NCI-H1417 (cell line): ENCODE data around the gene GUK1.

Source experiments
- DNase-seq, 3 experiments: peaks; one replicate each; lab custom pipeline; 2025; lab: John Stamatoyannopoulos, UW

Gene GUK1

GRCh38 chr1:228125185-228125584 lies 14.9 kb upstream of the GUK1 start:
- DNase-seq = no peak

- no peak for DNase-seq
Measured at GRCh38 chr1:228131766-228132165, 8.3 kb upstream of the GUK1 start.

DNA sequence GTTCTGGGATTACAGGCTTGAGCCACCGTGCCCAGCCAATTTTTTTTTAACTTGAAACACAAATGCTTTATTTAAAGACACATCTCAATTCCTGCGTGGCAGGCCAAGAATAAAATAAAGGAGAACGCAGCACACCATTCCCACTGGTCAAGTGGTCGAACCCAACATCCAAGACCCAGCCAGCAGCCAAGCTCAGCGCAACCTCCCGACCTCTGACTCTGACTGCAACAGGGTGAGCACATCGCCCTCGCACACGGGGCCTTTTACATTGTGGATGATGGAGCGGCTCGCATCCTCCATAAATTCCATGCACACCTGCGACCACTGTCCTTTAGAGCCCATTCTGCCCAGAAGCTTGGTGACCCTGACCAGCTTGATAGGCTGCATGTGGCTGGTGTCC lies 5.5 kb upstream of the GUK1 start:
- DNase-seq = no peak

DNA sequence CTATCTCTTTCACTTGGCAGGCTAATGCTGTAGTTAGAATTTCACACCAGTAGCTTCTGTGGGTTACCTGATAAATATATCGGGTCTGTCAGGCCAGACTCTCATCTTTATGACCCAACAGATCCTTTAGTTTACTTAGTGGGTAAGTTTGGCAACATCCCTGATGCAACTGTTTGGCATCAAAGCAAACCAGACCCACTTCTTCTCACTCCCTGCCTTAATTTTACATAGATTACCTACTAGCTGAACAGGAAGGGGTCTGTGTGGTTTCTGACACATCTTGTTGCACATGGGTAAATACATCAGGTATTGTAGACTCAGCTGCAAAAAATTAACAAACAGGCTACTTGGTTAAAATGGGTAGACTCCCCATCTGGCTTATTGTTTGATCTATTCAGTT lies 3.2 kb upstream of the GUK1 start:
- DNase-seq = no peak

DNA sequence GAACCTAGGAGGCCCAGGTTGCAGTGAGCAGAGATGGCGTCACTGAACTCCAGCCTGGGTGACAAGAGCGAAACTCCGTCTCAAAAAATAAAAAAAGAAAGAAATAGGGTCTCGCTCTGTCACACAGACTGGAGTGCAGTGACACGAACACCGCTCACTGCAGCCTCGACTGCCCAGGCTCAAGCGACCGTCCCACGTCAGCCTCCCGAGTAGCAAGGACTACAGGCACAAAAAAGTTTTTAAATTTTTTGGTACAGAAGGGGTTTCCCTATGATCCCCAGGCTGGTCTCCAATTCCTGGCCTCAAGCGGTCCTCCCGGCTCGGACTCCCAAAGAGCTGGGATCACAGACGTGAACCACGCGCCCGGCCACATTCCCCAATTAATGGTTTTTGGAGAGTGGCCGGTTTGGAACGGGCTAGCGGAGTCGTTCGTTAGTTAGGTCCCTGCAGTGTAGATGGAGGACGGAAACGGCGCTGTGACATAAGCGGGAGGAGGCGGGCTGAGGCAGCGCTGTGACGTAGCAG lies 611 bp upstream of the GUK1 start:
- DNase-seq = no peak

GRCh38 chr1:228140724-228141225 lies 696 bp downstream of the GUK1 start:
- no peak for DNase-seq

DNA sequence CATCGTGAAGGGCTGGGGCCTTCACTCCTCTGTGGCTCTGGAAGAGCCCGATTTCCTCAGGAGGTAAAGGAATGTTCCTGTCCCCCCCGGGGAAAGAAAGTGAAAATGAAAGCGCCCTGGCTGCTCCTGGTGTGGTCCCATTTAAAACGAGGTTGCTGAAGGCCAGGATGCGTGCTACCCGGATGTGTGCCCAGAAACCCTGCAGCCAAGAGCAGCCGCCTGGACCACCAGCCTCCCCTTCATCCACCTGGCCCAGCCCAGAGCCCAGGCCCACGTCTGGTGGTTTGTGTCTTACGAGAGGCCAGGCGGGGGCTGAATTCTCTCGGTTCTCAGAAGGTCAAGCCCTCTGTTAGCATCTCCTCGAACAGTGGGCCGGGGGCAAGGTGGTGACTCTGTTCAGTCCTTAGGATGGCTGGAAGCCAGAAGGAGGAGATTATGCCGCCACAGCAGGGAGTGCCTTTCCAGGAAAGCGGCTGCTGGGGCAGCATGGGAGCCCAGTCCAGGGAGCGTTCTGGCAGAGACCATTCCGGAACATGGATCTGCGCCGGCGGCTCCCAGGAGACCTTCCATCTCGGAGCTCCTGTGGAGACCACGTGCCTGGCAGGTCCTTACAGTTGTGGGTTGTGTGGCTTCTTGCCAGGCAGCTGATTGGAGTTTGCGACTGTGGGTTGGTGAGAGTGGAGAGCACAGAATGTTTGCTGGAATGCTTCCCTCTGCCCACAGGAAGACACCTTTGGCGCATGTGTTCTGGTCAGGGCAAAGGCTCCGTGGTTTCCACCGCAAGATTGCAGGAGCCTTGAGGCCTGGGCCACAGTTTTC lies 1.4 kb downstream of the GUK1 start:
- no peak for DNase-seq

- no peak for DNase-seq
Measured at GRCh38 chr1:228142155-228142691, 2.1 kb downstream of the GUK1 start.

DNA sequence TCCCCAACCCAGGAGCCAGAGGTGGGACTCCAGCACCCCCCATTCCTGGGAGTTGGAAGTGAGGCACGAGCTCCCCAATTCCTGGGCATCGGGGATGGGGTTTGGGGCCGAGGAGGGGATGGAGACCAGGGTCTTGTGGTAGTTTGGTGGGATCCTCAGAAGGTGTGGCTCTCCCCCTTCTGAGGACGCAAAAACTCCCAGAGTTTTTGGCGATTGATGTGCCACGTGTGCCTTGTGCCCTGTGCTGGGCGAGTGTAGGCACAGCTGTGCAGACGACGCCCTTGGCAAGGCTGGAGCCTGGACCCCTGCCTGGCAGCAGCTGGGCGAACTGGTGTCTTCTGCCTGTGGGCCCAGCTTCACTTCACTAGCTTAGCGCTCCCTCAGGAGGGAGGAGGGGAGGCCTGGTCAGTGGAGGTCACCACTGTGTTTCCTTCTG lies 2.6 kb downstream of the GUK1 start:
- DNase-seq = no peak

DNA sequence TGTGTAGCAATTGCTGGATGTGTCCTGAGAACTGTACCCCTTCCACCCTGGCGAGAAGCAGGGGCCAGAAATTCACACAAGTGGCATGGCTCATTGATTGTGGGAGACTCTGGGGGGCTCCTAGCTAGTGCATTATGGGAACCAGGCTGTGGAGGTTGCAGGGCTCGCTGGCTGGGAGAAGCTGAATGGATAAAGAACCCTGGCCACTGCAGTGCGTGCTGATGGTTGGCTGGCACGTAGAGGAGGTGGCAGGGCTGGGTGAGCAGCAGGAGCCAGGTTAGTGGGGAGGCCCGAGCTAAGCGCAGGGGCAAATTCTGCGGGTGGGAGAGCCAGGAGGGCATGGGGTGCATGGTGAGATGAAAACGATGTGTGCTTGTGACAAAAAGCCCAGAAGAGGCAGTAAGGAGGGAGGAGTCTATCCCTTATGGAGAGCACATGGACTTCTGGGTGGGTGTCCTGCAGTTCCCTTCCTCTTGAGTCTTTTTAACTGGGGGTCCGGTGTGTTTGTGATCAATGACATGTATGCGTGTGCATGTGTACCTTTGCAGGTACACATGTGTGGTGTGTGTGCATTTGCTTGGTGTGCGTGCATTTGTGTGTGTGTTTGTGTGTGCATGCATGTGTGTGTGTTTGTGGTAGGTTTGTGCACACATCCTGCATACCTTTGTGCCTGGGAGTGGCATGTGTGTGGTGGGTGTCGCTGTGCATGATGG lies 3.6 kb downstream of the GUK1 start:
- no peak for DNase-seq

GRCh38 chr1:228144193-228144992 lies 4.3 kb downstream of the GUK1 start:
- DNase-seq = no peak

DNA sequence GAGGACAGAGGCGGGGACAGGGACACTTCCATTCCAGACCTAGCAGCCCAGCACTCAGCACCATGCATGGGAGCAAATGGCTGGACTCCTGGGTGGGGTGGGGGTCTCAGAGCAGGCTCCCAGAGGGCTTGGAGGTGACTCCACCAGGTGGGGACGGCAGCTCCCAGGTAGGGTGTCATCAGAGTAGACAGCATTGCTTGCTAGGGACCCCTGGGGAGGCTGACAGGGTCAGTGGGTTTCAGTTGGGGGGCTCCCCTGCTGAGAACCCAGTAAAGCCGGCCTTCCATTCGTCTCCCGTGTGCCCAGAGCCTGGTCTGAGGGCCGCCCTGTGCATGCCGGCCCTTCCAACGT lies 4.9 kb downstream of the GUK1 start:
- DNase-seq = no peak

GRCh38 chr1:228145463-228146416 lies 5.7 kb downstream of the GUK1 start:
- no peak for DNase-seq

- no peak for DNase-seq
Measured at GRCh38 chr1:228146417-228147150, 6.5 kb downstream of the GUK1 start.

- no peak for DNase-seq
Measured at GRCh38 chr1:228147151-228147693, 7.1 kb downstream of the GUK1 start.

DNA sequence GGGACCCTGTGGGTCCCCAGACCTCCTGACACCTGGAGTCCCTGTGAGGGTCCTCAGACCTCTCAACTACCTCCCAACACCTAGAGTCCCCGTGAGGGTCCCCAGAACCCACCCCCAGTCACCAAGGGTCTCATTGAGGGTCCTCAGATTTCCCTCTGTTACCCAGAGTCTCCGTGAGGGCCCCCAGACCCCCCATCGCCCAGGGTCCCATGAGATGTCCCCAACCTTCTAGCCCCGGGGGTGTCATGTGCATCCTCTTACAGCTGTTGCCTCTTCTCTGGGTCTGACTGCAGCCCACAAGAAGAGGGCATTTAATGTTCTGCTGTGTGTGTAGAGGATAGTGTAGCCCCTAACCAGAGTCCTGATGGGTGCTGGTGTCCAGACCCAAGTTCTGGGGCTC lies 7.7 kb downstream of the GUK1 start:
- no peak for DNase-seq

GRCh38 chr1:228148196-228148861 lies 8.2 kb downstream of the GUK1 start:
- DNase-seq = no peak

DNA sequence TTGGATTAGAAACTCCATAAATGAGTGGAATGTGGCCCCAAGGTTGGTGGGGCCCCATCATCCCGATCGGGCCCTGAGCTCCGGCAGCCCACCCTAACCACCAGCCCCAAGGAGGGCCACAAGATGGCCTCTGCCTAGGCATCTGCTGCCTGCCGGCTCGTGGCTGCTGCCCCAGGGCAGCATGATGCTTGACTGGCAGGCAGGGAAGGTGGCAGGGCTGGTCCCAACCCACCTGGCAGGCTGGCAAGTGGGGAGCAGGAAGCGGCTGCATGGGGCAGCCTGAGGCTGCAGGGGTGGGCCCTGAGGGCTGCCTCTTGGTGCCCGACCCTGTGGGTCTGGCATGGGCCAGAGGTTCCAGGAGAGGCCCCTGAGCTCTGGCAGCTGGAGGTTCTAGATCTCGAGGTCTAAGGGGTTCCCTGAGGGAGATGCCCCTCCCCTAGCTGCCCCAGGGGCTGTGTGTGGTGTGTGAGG lies 8.9 kb downstream of the GUK1 start:
- DNase-seq = no peak
